Stomach (tissue), 9 donors: Measurements from ENCODE around the gene DCLRE1A. TPM values are rescaled to one million over a fixed set of nuclear protein-coding genes. Genes with fewer than 3 reads are reported as not detected.
"Not testable (repeated sequence)": the region's sequence is repeated elsewhere in the genome, so short reads cannot be mapped to it uniquely, and the experiment has no call there.

Experiments used
- DNase-seq, 2 donors: peaks; one replicate each; pipeline versions ENCODE4 v3.0.0 to v3.0.0-alpha.2; 2013 to 2019
- H3K27ac ChIP-seq, 5 donors: fragments of 200-600 bp in 4 of 5; sonication (generic) in 4 of 5; one replicate each; pipeline ENCODE4 v1.5.1; 2013 to 2019; ENCODE audit warnings: mild to moderate bottlenecking in 1 of 5, moderate library complexity in 1 of 5
- H3K27me3 ChIP-seq, 3 donors: fragments of 200-600 bp; sonication (generic); one replicate each; pipeline ENCODE4 v1.5.1; 2017 to 2019; ENCODE audit warnings: mixed run types in 1 of 3
- H3K36me3 ChIP-seq, 4 donors: fragments of 200-600 bp; sonication (generic); 1 replicate in 3 of 4; 2 replicates in 1 of 4; pipeline ENCODE4 v1.5.1; 2016 to 2019
- H3K4me1 ChIP-seq, 4 donors: fragments of 200-600 bp; sonication (generic); one replicate each; pipeline ENCODE4 v1.5.1; 2016 to 2019
- H3K4me3 ChIP-seq, 4 donors: fragments of 200-600 bp; sonication (generic) in 3 of 4; one replicate each; pipeline ENCODE4 v1.5.1; 2016 to 2019; ENCODE audit warnings: mild to moderate bottlenecking in 1 of 4
- H3K9me3 ChIP-seq, 4 donors: fragments of 200-600 bp; sonication (generic); one replicate each; pipeline ENCODE4 v1.5.1; 2016 to 2019
- CTCF ChIP-seq, 7 experiments: fragments of 450-650 bp in 4 of 7; fragments of 200-600 bp in 3 of 7; sonication (generic) in 3 of 7; IDR thresholded peaks; one replicate each; pipeline ENCODE4 v1.5.1; 2016 to 2019; ENCODE audit warnings: antibody characterized with exemption in 7 of 7, control low read depth in 2 of 7, mild to moderate bottlenecking in 1 of 7
- EP300 ChIP-seq: sonication (generic); formaldehyde crosslinking; IDR thresholded peaks from one replicate; pipeline ENCODE4 v1.6.1; 2017; ENCODE audit warnings: antibody characterized with exemption
- POLR2A ChIP-seq, 4 donors: fragments of 450-650 bp; IDR thresholded peaks; one replicate each; pipeline ENCODE4 v1.6.1; 2016; ENCODE audit warnings: antibody characterized with exemption in 4 of 4, control low read depth in 2 of 4, mild to moderate bottlenecking in 1 of 4, moderate library complexity in 1 of 4
- POLR2AphosphoS5 ChIP-seq, 3 donors: sonication (generic); formaldehyde crosslinking; IDR thresholded peaks; one replicate each; pipeline ENCODE4 v1.6.1; 2016; ENCODE audit warnings: antibody characterized with exemption in 3 of 3
- WGBS, 5 donors: extraction: QIAGEN DNeasy Blood & Tissue Kit in 3 of 5; methylation state at CpG; one replicate each; pipeline versions ENCODE4 v1.1.5 to v1.1.7; 2013 to 2018; 5-methylcytosine and 5-hydroxymethylcytosine counted together
- intact Hi-C: fragments of 100-400 bp; cut with DNase I; formaldehyde crosslinking; loops from one replicate; pipeline ENCODE4 v1.15.1; 2023; ENCODE audit warnings: low total_unique reads
- polyA plus RNA-seq, 3 donors: library from polyadenylated mRNA; stranded (reverse); fragments of 200-250 nt; gene quantifications; one replicate each; pipeline ENCODE4 v1.2.3, GENCODE V29; 2013
- total RNA-seq, 5 donors: library from RNA; depleted of rRNA; stranded (reverse); fragments of >200 nt; gene quantifications; one replicate each; pipeline versions ENCODE4 v1.1.0 to v1.2.3, GENCODE V29; 2014 to 2016
- donor health status: healthy with polysubstance abuse.
- donor health status: Bipolar disorder and iron deficiency.
- donor health status: healthy.

Gene DCLRE1A
- total and polyA plus RNA-seq, 8 donors, result 2.0 to 11.7 (median 3.6) TPM

GRCh38 chr10:113825791-113826190, 28.1 kb downstream of the DCLRE1A start:
- H3K9me3 ChIP-seq, result no peaks in the 10 kb centered on the region
- H3K36me3 ChIP-seq, result no peaks in the 10 kb centered on the region
- H3K4me3 ChIP-seq, result no peak overlapping the region
- no peak overlapping the region for H3K27ac ChIP-seq
- DNase-seq, result no peak
- H3K4me1 ChIP-seq, result no peaks in the 10 kb centered on the region
- WGBS, 5 donors, result 18 to 47% (median 30%) methylated on average over 2 of the region's 2 CpGs
- no peaks in the 10 kb centered on the region for H3K27me3 ChIP-seq
- intact Hi-C loops, result no loop called here
- TF ChIP-seq EP300 (no peak), POLR2A (IDR thresholded peaks at IDR 0.05) (no peak), POLR2AphosphoS5 (IDR thresholded peaks at IDR 0.05) (no peak), CTCF (IDR thresholded peaks at IDR 0.05) (no peak)

GRCh38 chr10:113823389-113823788, 30.5 kb downstream of the DCLRE1A start:
- peak in 1 of 2 donors; percentile 46 for DNase-seq
- 12 to 39% (median 19%) methylated on average over 4 of the region's 4 CpGs for WGBS, 5 donors
- H3K9me3 ChIP-seq, result no peaks in the 10 kb centered on the region
- intact Hi-C loops, result no loop called here
- H3K4me3 ChIP-seq, result no peak overlapping the region
- H3K4me1 ChIP-seq, result no peaks in the 10 kb centered on the region
- TF ChIP-seq CTCF (IDR thresholded peaks at IDR 0.05) (no peak), POLR2AphosphoS5 (IDR thresholded peaks at IDR 0.05) (no peak), POLR2A (IDR thresholded peaks at IDR 0.05) (no peak), EP300 (no peak)
- no peaks in the 10 kb centered on the region for H3K36me3 ChIP-seq
- no peak overlapping the region for H3K27ac ChIP-seq
- H3K27me3 ChIP-seq, result no peaks in the 10 kb centered on the region

GRCh38 chr10:113822174-113822573, 31.7 kb downstream of the DCLRE1A start:
- WGBS, 5 donors, result 97 to 100% (median 98%) methylated on average over 7 of the region's 7 CpGs
- intact Hi-C loops, result no loop called here
- no peaks in the 10 kb centered on the region for H3K36me3 ChIP-seq

GRCh38 chr10:113821306-113821705, 32.6 kb downstream of the DCLRE1A start:
- H3K27ac ChIP-seq, H3K4me1 ChIP-seq, H3K4me3 ChIP-seq, DNase-seq, H3K27me3 ChIP-seq, intact Hi-C loops, H3K36me3 ChIP-seq, H3K9me3 ChIP-seq: not testable (repeated sequence)
- WGBS, 5 donors, result 61 to 95% (median 79%) methylated on average over 3 of the region's 3 CpGs

More at GRCh38 chr10:113822174-113822573, 31.7 kb downstream of the DCLRE1A start:
- Histone ChIP-seq H3K9me3 (no peaks in the 10 kb centered on the region), H3K27me3 (no peaks in the 10 kb centered on the region), H3K4me1 (no peaks in the 10 kb centered on the region), H3K27ac (no peak overlapping the region), H3K4me3 (no peak overlapping the region)
- no peak for DNase-seq
- no peak for TF ChIP-seq POLR2AphosphoS5 (IDR thresholded peaks at IDR 0.05)

GRCh38 chr10:113820507-113820906, 33.4 kb downstream of the DCLRE1A start:
- WGBS, 5 donors, result 67 to 73% (median 68%) methylated on average over 8 of the region's 8 CpGs
- H3K9me3 ChIP-seq, result no peaks in the 10 kb centered on the region
- no peaks in the 10 kb centered on the region for H3K36me3 ChIP-seq
- no peak for DNase-seq
- no peaks in the 10 kb centered on the region for H3K4me1 ChIP-seq
- no peak overlapping the region for H3K27ac ChIP-seq
- intact Hi-C loops, result no loop called here
- H3K4me3 ChIP-seq, result no peak overlapping the region
- TF ChIP-seq CTCF (IDR thresholded peaks at IDR 0.05) (no peak), EP300 (no peak), POLR2A (IDR thresholded peaks at IDR 0.05) (no peak), POLR2AphosphoS5 (IDR thresholded peaks at IDR 0.05) (no peak)
- H3K27me3 ChIP-seq, result no peaks in the 10 kb centered on the region
